Esophagus muscularis mucosa (tissue), 3 donors: ENCODE results near the gene SCFD2.

Experiments
- CTCF ChIP-seq, 3 experiments: fragments of 200-600 bp in 2 of 3; fragments of 450-650 bp in 1 of 3; sonication (generic) in 2 of 3; IDR thresholded peaks; one replicate each; pipeline ENCODE4 v1.5.1; 2017 to 2019; ENCODE audit warnings: antibody characterized with exemption in 3 of 3, mild to moderate bottlenecking in 2 of 3, moderate library complexity in 1 of 3
- POLR2A ChIP-seq: fragments of 450-650 bp; IDR thresholded peaks from one replicate; pipeline ENCODE4 v1.6.1; 2017; ENCODE audit warnings: antibody characterized with exemption, moderate library complexity, mild to moderate bottlenecking, low read depth

- TF ChIP-seq CTCF (IDR thresholded peaks at IDR 0.05) (no peak), POLR2A (no peak)
These were observed 401.2 kb downstream of the SCFD2 start for GRCh38 chr4:52964561-52965101.
